Gastroesophageal sphincter (tissue), 4 donors: Measurements from ENCODE around the gene DYNLT2. TPM values are rescaled to one million over a fixed set of nuclear protein-coding genes. Genes with fewer than 3 reads are reported as not detected.

Experiments used
- ATAC-seq: fragments of 150-250 bp; one replicate; pipeline ENCODE4 v1.9.1; 2016; ENCODE audit warnings: mild to moderate bottlenecking, moderate library complexity
- H3K27ac ChIP-seq, 4 donors: fragments of 200-600 bp; sonication (generic) in 3 of 4; 1 replicate in 3 of 4; 2 replicates in 1 of 4; pipeline ENCODE4 v1.5.1; 2016 to 2019
- H3K27me3 ChIP-seq: fragments of 200-600 bp; sonication (generic); one replicate; pipeline ENCODE4 v1.5.1; 2019
- H3K36me3 ChIP-seq, 2 donors: fragments of 200-600 bp; sonication (generic); one replicate each; pipeline ENCODE4 v1.5.1; 2019; ENCODE audit warnings: control low read depth in 1 of 2
- H3K4me1 ChIP-seq, 3 donors: fragments of 200-600 bp; sonication (generic); 1 replicate in 2 of 3; 2 replicates in 1 of 3; pipeline ENCODE4 v1.5.1; 2016 to 2019; ENCODE audit warnings: control low read depth in 2 of 3
- H3K4me3 ChIP-seq, 2 donors: fragments of 200-600 bp; sonication (generic); one replicate each; pipeline ENCODE4 v1.5.1; 2019; ENCODE audit warnings: mild to moderate bottlenecking in 1 of 2, moderate library complexity in 1 of 2
- H3K9me3 ChIP-seq, 3 donors: fragments of 200-600 bp; sonication (generic); one replicate each; pipeline ENCODE4 v1.5.1; 2017 to 2019; ENCODE audit warnings: control low read depth in 2 of 3
- CTCF ChIP-seq, 4 experiments: fragments of 200-600 bp in 2 of 4; fragments of 450-650 bp in 2 of 4; sonication (generic) in 1 of 4; IDR thresholded peaks; one replicate each; pipeline ENCODE4 v1.5.1; 2017 to 2019; ENCODE audit warnings: antibody characterized with exemption in 4 of 4, mild to moderate bottlenecking in 2 of 4, moderate library complexity in 2 of 4
- EP300 ChIP-seq: sonication (generic); formaldehyde crosslinking; IDR thresholded peaks from one replicate; pipeline ENCODE4 v1.6.1; 2017; ENCODE audit warnings: antibody characterized with exemption, mild to moderate bottlenecking
- POLR2A ChIP-seq, 2 donors: fragments of 450-650 bp; IDR thresholded peaks; one replicate each; pipeline ENCODE4 v1.6.1; 2017; ENCODE audit warnings: antibody characterized with exemption in 2 of 2, mild to moderate bottlenecking in 2 of 2, moderate library complexity in 1 of 2
- POLR2AphosphoS5 ChIP-seq: sonication (generic); formaldehyde crosslinking; IDR thresholded peaks from one replicate; pipeline ENCODE4 v1.6.1; 2017; ENCODE audit warnings: antibody characterized with exemption
- WGBS, 2 donors: methylation state at CpG; one replicate each; pipeline ENCODE4 v1.1.5; 2018; ENCODE audit warnings: low coverage in 1 of 2; 5-methylcytosine and 5-hydroxymethylcytosine counted together
- total RNA-seq, 4 donors: library from RNA; depleted of rRNA; stranded (reverse); fragments of >200 nt; gene quantifications; one replicate each; pipeline ENCODE4 v1.1.0, GENCODE V29; 2016

DYNLT2 gene
- total RNA-seq, 4 donors from 2014 or later = 0.74 to 3.1 (median 1.4) TPM

GRCh38 chr6:169741344-169741743 is 10.0 kb downstream of the DYNLT2 start:
- ATAC-seq = no peak
- no peak overlapping the region for H3K27ac ChIP-seq
- no peak overlapping the region for H3K4me3 ChIP-seq
- TF ChIP-seq CTCF (IDR thresholded peaks at IDR 0.05) = no peak
- TF ChIP-seq POLR2A (IDR thresholded peaks at IDR 0.05) = no peak
- no peak for TF ChIP-seq EP300
- no peaks in the 10 kb centered on the region for H3K9me3 ChIP-seq
- H3K4me1 ChIP-seq = no peaks in the 10 kb centered on the region
- no peaks in the 10 kb centered on the region for H3K27me3 ChIP-seq
- no peaks in the 10 kb centered on the region for H3K36me3 ChIP-seq

DNA sequence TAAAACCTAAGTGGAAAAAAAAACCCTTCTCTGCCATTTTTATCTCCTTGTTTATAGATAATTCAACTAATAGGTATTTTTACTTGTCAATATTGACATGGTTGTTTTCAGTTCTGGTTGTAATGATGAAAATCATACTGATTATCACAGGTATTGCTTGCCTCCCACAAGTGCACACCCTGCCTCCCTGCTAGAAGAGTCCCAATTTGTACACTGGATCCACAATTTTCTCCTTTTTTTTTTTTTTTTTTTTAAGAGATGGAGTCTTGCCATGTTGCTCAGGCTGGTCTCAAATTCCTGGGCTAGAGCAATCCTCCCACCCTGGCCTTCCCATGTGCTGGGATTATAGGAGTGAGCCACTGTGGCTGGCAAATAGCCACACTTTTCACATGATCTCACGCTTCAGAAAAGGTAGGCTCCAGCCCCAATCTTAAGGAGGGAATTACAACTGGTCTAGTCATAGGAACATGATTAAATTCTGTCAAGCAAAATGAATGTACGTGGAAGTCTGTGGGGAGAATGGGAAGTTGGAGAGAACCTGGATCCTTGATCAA is 12.3 kb downstream of the DYNLT2 start:
- TF ChIP-seq POLR2A (IDR thresholded peaks at IDR 0.05) (no peak), EP300 (no peak), CTCF (IDR thresholded peaks at IDR 0.05) (no peak), POLR2AphosphoS5 (no peak)
- 59 to 89% methylated on average over 1 to 2 of the region's 2 CpGs for WGBS, 2 donors
- Histone ChIP-seq H3K27me3 (no peaks in the 10 kb centered on the region), H3K4me3 (no peak overlapping the region), H3K9me3 (no peaks in the 10 kb centered on the region), H3K4me1 (no peaks in the 10 kb centered on the region), H3K36me3 (no peaks in the 10 kb centered on the region), H3K27ac (no peak overlapping the region)
- ATAC-seq = no peak

- ATAC-seq = peak; percentile 74
- peak overlapping the region in 1 of 4 donors; percentile 17 for H3K27ac ChIP-seq
- no peak overlapping the region for H3K4me3 ChIP-seq
- TF ChIP-seq EP300 (no peak), CTCF (IDR thresholded peaks at IDR 0.05) (no peak), POLR2A (IDR thresholded peaks at IDR 0.05) (no peak), POLR2AphosphoS5 (no peak)
- no peaks in the 10 kb centered on the region for H3K9me3 ChIP-seq
- no peaks in the 10 kb centered on the region for H3K4me1 ChIP-seq
- H3K27me3 ChIP-seq = no peaks in the 10 kb centered on the region
- WGBS, 2 donors = 23 to 57% methylated on average over 3 to 4 of the region's 9 CpGs
- no peaks in the 10 kb centered on the region for H3K36me3 ChIP-seq
Measured at GRCh38 chr6:169738204-169738975, 13.0 kb downstream of the DYNLT2 start.

- TF ChIP-seq POLR2AphosphoS5 (no peak), CTCF (IDR thresholded peaks at IDR 0.05) (no peak), POLR2A (IDR thresholded peaks at IDR 0.05) (no peak), EP300 (no peak)
- Histone ChIP-seq H3K9me3 (no peaks in the 10 kb centered on the region), H3K4me3 (no peak overlapping the region), H3K27me3 (no peaks in the 10 kb centered on the region), H3K4me1 (peaks cover 0 to 8% (median 3%) of the 10 kb centered on the region in 3 donors), H3K27ac (no peak overlapping the region), H3K36me3 (no peaks in the 10 kb centered on the region)
- no peak for ATAC-seq
Measured at GRCh38 chr6:169729961-169730360, 21.4 kb downstream of the DYNLT2 start.

DNA sequence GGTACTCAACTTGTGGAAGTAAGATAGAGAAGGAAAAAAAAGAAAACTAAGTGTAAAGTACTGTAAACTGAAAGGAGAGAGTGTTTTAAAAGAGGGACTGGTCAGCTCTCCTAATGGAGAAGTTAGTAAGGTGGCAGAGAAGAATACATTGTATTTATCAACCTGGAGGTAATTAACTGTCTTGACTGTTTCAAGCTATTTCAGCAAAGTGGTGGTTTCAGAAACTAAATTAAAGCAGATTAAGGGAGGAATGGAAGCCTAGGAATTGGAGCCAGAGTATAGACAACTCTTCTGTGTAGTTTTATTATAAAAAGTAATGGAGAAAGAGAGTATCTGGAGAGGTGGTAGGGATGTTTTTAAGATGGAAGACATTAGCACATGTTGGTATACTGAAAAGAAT is 24.4 kb downstream of the DYNLT2 start:
- H3K4me1 ChIP-seq = peaks cover under 1 to 22% (median 4%) of the 10 kb centered on the region in 3 donors
- H3K27ac ChIP-seq = no peak overlapping the region
- ATAC-seq = no peak
- TF ChIP-seq EP300 (no peak), CTCF (IDR thresholded peaks at IDR 0.05) (no peak), POLR2A (IDR thresholded peaks at IDR 0.05) (no peak), POLR2AphosphoS5 (no peak)
- H3K36me3 ChIP-seq = no peaks in the 10 kb centered on the region
- no peaks in the 10 kb centered on the region for H3K27me3 ChIP-seq
- H3K9me3 ChIP-seq = no peaks in the 10 kb centered on the region
- H3K4me3 ChIP-seq = no peak overlapping the region
